SU-DHL-6 (cell line): ENCODE data around the gene ITGAL.

Source experiments
- EZH2phosphoT487 ChIP-seq: fragments of 200-600 bp; sonication (generic), shearing (Covaris generic); conservative IDR thresholded peaks from 2 replicates; pipeline ENCODE4 v1.6.1; 2018; ENCODE audit warnings: mild to moderate bottlenecking, antibody characterized with exemption, low read length, moderate library complexity, mixed read lengths
- TF ChIP-seq, protein P1 (sequence below): fragments of 200-600 bp; sonication (generic); IDR thresholded peaks from one replicate; pipeline ENCODE4 v1.5.1; 2017; ENCODE audit warnings: antibody characterized with exemption, mild to moderate bottlenecking, low read length, moderate library complexity; ENCODE audit not compliant: insufficient read depth, poor library complexity, severe bottlenecking

DNA sequence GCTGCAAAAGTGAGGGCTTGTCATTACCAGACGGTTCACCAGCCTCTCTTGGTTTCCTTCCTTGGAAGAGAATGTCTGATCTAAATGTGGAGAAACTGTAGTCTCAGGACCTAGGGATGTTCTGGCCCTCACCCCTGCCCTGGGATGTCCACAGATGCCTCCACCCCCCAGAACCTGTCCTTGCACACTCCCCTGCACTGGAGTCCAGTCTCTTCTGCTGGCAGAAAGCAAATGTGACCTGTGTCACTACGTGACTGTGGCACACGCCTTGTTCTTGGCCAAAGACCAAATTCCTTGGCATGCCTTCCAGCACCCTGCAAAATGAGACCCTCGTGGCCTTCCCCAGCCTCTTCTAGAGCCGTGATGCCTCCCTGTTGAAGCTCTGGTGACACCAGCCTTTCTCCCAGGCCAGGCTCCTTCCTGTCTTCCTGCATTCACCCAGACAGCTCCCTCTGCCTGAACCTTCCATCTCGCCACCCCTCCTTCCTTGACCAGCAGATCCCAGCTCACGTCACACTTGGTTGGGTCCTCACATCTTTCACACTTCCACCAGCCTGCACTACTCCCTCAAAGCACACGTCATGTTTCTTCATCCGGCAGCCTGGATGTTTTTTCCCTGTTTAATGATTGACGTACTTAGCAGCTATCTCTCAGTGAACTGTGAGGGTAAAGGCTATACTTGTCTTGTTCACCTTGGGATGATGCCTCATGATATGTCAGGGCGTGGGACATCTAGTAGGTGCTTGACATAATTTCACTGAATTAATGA lies 49.5 kb downstream of the ITGAL start:
- TF ChIP-seq, protein P1, sequence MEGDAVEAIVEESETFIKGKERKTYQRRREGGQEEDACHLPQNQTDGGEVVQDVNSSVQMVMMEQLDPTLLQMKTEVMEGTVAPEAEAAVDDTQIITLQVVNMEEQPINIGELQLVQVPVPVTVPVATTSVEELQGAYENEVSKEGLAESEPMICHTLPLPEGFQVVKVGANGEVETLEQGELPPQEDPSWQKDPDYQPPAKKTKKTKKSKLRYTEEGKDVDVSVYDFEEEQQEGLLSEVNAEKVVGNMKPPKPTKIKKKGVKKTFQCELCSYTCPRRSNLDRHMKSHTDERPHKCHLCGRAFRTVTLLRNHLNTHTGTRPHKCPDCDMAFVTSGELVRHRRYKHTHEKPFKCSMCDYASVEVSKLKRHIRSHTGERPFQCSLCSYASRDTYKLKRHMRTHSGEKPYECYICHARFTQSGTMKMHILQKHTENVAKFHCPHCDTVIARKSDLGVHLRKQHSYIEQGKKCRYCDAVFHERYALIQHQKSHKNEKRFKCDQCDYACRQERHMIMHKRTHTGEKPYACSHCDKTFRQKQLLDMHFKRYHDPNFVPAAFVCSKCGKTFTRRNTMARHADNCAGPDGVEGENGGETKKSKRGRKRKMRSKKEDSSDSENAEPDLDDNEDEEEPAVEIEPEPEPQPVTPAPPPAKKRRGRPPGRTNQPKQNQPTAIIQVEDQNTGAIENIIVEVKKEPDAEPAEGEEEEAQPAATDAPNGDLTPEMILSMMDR, result no peak
- no peak for TF ChIP-seq EZH2phosphoT487
